ENCODE results near the gene HNRNPL. TPM values are rescaled to one million over a fixed set of nuclear protein-coding genes. Genes with fewer than 3 reads are reported as not detected.

The HNRNPL gene
- total and polyA plus RNA-seq, 2 of the 8 experiments (the other 6 are each of a cell fraction or from before 2014, with no cell fraction given), result 404 to 779 TPM

DNA sequence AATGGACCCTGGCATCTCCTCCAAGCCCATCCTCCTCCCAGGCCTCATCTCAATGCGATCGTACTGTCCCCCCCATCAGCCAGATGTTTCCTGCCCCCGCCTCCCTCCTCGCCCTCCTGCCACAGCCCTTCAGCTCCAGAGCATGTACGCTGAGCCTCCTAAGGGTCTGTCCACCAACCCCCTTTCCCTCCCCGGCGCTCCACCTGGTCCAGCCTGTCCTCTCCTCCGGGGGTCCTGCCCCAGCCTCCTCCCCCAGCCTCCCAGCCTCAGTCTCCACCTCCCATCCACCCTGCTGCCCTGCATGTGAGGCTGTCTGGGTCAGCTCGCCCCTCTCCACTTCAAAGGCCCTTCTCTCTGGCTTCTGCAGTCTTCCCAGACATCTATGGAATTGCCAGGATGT lies 45.2 kb upstream of the HNRNPL start:
- H3K14ac ChIP-seq (ENCODE audit: insufficient read length), result no peak overlapping the region
- peaks cover 0 to 5% (median 3%) of the 10 kb centered on the region in 4 experiments; a peak in 4 of 7 replicates for H3K4me1 ChIP-seq (replicated peaks in 1 of 4; ENCODE audit: control insufficient read depth in 3 of 4, insufficient read depth in 4 of 4, low read length in 3 of 4)
- H3K4ac ChIP-seq (replicated peaks; ENCODE audit: insufficient read length, low read depth, low read length), result no peak overlapping the region
- no peak overlapping the region for H3K18ac ChIP-seq (ENCODE audit: extremely low read depth, low read length)
- H2BK12ac ChIP-seq (ENCODE audit: low read depth, low read length), result 0 out of 2 replicates have a peak overlapping the region, but pooled peaks have one; percentile 17
- H3K27ac ChIP-seq (ENCODE audit: low read depth, low read length), result no peak overlapping the region
- ChIA-PET CTCF (ENCODE audit: partially characterized antibody) (interaction anchor here (0.7 kb wide), 1 partner anchor 82 kb away, joined by 3 read pairs; the partner anchor contains the start of gene LGALS4), POLR2A (ENCODE audit: partially characterized antibody) (interaction anchor here (0.7 to 1.4 kb wide), 2 partner anchors 46 to 63 kb away, joined by 3 read pairs; partner anchors contain the start of gene ECH1)
- peaks cover 0 to 9% (median 4%) of the 10 kb centered on the region in 4 experiments; a peak in 3 of 7 replicates for H3K27me3 ChIP-seq (replicated peaks in 1 of 4; ENCODE audit: control insufficient read depth in 3 of 4, extremely low read depth in 1 of 4, insufficient read depth in 3 of 4, low read length in 3 of 4)
- no peak overlapping the region for H3K23ac ChIP-seq (ENCODE audit: insufficient read length)
- peaks cover 0 to 1% of the 10 kb centered on the region in 2 experiments for H4K20me1 ChIP-seq (replicated peaks in 1 of 2; ENCODE audit: control insufficient read depth in 1 of 2, insufficient read depth in 2 of 2, low read length in 2 of 2)
- H4K91ac ChIP-seq (replicated peaks; ENCODE audit: insufficient read length, low read length), result no peak overlapping the region
- no peak overlapping the region for H2BK120ac ChIP-seq (replicated peaks; ENCODE audit: low read depth, low read length)
- WGBS, 2 experiments (ENCODE audit: extremely low coverage in 1 of 2, insufficient coverage in 1 of 2, insufficient read length in 1 of 2, insufficient replicate concordance in 2 of 2, low coverage in 1 of 2, low lambda C conversion rate in 2 of 2, missing lambda C conversion rate in 1 of 2), result 92% methylated on average over 6 of the region's 9 CpGs; no CpG with 5 or more reads in 1 of the 2 experiments
- no peak overlapping the region for H4K5ac ChIP-seq (ENCODE audit: insufficient read length, low read depth, low read length)
- H4K8ac ChIP-seq (ENCODE audit: extremely low read depth, insufficient read depth, low read length), result no peak overlapping the region
- FAIRE-seq (no peak), DNase-seq (ENCODE audit: low read depth in 1 of 2, low spot score in 2 of 2) (no peak)
- no peaks in the 10 kb centered on the region for H3K9me3 ChIP-seq (ENCODE audit: insufficient read depth in 2 of 2, low read depth in 1 of 2, low read length in 1 of 2)
- no peak overlapping the region for H2BK20ac ChIP-seq (ENCODE audit: low read length)
- no peak overlapping the region for H3K9ac ChIP-seq (replicated peaks in 1 of 4; ENCODE audit: extremely low read depth in 1 of 4, low read depth in 3 of 4, low read length in 3 of 4)
- no peak overlapping the region for H2BK5ac ChIP-seq (ENCODE audit: low read depth, low read length)
- no peaks in the 10 kb centered on the region for H3K36me3 ChIP-seq (ENCODE audit: control insufficient read depth in 2 of 4, insufficient read depth in 4 of 4, low read length in 3 of 4)
- H2AFZ ChIP-seq (ENCODE audit: low read length), result no peak overlapping the region
- H3K4me3 ChIP-seq (ENCODE audit: extremely low read depth in 1 of 4, insufficient read depth in 2 of 4, low read depth in 3 of 4, low read length in 4 of 4), result no peak overlapping the region
- no peak overlapping the region for H2AK5ac ChIP-seq (ENCODE audit: low read depth, low read length)
- no peaks in the 10 kb centered on the region for H3K79me2 ChIP-seq (ENCODE audit: control insufficient read depth in 1 of 2, insufficient read depth in 2 of 2, low read length in 2 of 2)
- no peak overlapping the region for H3K4me2 ChIP-seq (ENCODE audit: insufficient read depth in 1 of 2, low read depth in 2 of 2, low read length in 2 of 2)
- no peak overlapping the region for H2BK15ac ChIP-seq (ENCODE audit: low read length)
- H3K56ac ChIP-seq (replicated peaks; ENCODE audit: insufficient read length, low read depth, low read length), result no peak overlapping the region
- peaks cover 7% of the 10 kb centered on the region; the same call in 1 of the 2 replicates for H3K23me2 ChIP-seq (ENCODE audit: low read depth, low read length)
- no peaks in the 10 kb centered on the region; the same call in 1 of the 2 replicates for H3K79me1 ChIP-seq (ENCODE audit: low read depth, low read length)
- TF ChIP-seq BACH1 (IDR thresholded peaks at IDR 0.05; ENCODE audit: low read length) (no peak), GABPA (IDR thresholded peaks at IDR 0.05; ENCODE audit: borderline replicate concordance, insufficient read depth, low read length) (no peak), TCF12 (IDR thresholded peaks at IDR 0.05; ENCODE audit: low read depth, low read length) (no peak), POLR2A (IDR thresholded peaks at IDR 0.05; ENCODE audit: control extremely low read depth in 1 of 2, low read depth in 2 of 2, low read length in 2 of 2) (no peak), CTBP2 (IDR thresholded peaks at IDR 0.05; ENCODE audit: borderline replicate concordance, insufficient read depth, insufficient read length, low read length) (no peak), KDM1A (IDR thresholded peaks at IDR 0.05; ENCODE audit: borderline replicate concordance, low read length) (no peak)
- TF ChIP-seq, protein P1, sequence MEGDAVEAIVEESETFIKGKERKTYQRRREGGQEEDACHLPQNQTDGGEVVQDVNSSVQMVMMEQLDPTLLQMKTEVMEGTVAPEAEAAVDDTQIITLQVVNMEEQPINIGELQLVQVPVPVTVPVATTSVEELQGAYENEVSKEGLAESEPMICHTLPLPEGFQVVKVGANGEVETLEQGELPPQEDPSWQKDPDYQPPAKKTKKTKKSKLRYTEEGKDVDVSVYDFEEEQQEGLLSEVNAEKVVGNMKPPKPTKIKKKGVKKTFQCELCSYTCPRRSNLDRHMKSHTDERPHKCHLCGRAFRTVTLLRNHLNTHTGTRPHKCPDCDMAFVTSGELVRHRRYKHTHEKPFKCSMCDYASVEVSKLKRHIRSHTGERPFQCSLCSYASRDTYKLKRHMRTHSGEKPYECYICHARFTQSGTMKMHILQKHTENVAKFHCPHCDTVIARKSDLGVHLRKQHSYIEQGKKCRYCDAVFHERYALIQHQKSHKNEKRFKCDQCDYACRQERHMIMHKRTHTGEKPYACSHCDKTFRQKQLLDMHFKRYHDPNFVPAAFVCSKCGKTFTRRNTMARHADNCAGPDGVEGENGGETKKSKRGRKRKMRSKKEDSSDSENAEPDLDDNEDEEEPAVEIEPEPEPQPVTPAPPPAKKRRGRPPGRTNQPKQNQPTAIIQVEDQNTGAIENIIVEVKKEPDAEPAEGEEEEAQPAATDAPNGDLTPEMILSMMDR (IDR thresholded peaks at IDR 0.05; ENCODE audit: control extremely low read depth in 1 of 3, insufficient read depth in 1 of 3, low read depth in 1 of 3, low read length in 3 of 3), result no peak
- TF ChIP-seq, protein P2, sequence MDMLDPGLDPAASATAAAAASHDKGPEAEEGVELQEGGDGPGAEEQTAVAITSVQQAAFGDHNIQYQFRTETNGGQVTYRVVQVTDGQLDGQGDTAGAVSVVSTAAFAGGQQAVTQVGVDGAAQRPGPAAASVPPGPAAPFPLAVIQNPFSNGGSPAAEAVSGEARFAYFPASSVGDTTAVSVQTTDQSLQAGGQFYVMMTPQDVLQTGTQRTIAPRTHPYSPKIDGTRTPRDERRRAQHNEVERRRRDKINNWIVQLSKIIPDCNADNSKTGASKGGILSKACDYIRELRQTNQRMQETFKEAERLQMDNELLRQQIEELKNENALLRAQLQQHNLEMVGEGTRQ (IDR thresholded peaks at IDR 0.05; ENCODE audit: low read length), result no peak

Measured in H1 (cell line).